GM19324 (cell line): Measurements from ENCODE around the gene ARRDC4.

Experiments used
- ATAC-seq: cut with Tn5 transposase; IDR thresholded peaks from one replicate; pipeline ENCODE4 v1.9.1; 2021; ENCODE audit warnings: mild to moderate bottlenecking, moderate library complexity; ENCODE audit not compliant: unreplicated experiment, low FRiP score

The ARRDC4 gene

GRCh38 chr15:97960364-97961066, at the start of gene ARRDC4:
TSS of gene ARRDC4 (plus strand) at chr15:97960703. CDS start at chr15:97960862, 159 bp downstream.
- ATAC-seq, result no peak

- no peak for ATAC-seq
Observed at GRCh38 chr15:97914711-97915110, 45.8 kb upstream of the ARRDC4 start.

GRCh38 chr15:97915261-97915660, 45.2 kb upstream of the ARRDC4 start:
- no peak for ATAC-seq

- ATAC-seq, result no peak
Observed at GRCh38 chr15:97921296-97921865, 39.1 kb upstream of the ARRDC4 start.

- no peak for ATAC-seq
Observed at GRCh38 chr15:97929456-97930229, 30.9 kb upstream of the ARRDC4 start.

- no peak for ATAC-seq
Observed at GRCh38 chr15:97930230-97930629, 30.3 kb upstream of the ARRDC4 start.

- ATAC-seq, result no peak
Observed at GRCh38 chr15:97931314-97931713, 29.2 kb upstream of the ARRDC4 start.

- ATAC-seq, result no peak
Observed at GRCh38 chr15:97933589-97933988, 26.9 kb upstream of the ARRDC4 start.

- no peak for ATAC-seq
Observed at GRCh38 chr15:97940993-97941392, 19.5 kb upstream of the ARRDC4 start.

- no peak for ATAC-seq
Observed at GRCh38 chr15:97941572-97941971, 18.9 kb upstream of the ARRDC4 start.

- ATAC-seq, result no peak
Observed at GRCh38 chr15:97944724-97945123, 15.8 kb upstream of the ARRDC4 start.

GRCh38 chr15:97947465-97948260, 12.8 kb upstream of the ARRDC4 start:
- no peak for ATAC-seq

- no peak for ATAC-seq
Observed at GRCh38 chr15:97953254-97953653, 7.2 kb upstream of the ARRDC4 start.

GRCh38 chr15:97953748-97954147, 6.8 kb upstream of the ARRDC4 start:
- ATAC-seq, result no peak

GRCh38 chr15:97955035-97955434, 5.5 kb upstream of the ARRDC4 start:
- ATAC-seq, result no peak

GRCh38 chr15:97955529-97955928, 5.0 kb upstream of the ARRDC4 start:
- ATAC-seq, result no peak

GRCh38 chr15:97959724-97960363, 659 bp upstream of the ARRDC4 start:
- ATAC-seq, result no peak

GRCh38 chr15:97961067-97961954, 808 bp downstream of the ARRDC4 start:
- no peak for ATAC-seq

- no peak for ATAC-seq
Observed at GRCh38 chr15:97962263-97962662, 1.8 kb downstream of the ARRDC4 start.
